ENCODE measurements around the gene RPE.

- TF ChIP-seq SUZ12 (IDR thresholded peaks at IDR 0.05) (no peak), HDGF (IDR thresholded peaks at IDR 0.05; ENCODE audit: borderline replicate concordance) (no peak), L3MBTL2 (conservative IDR thresholded peaks at IDR 0.05) (no peak), ZNF384 (IDR thresholded peaks at IDR 0.05) (no peak), ELF4 (IDR thresholded peaks at IDR 0.05) (no peak), BHLHE40 (IDR thresholded peaks at IDR 0.05; ENCODE audit: borderline replicate concordance) (no peak), FOXM1 (IDR thresholded peaks at IDR 0.05; ENCODE audit: borderline replicate concordance) (no peak), NFRKB (IDR thresholded peaks at IDR 0.05) (no peak)
- TF ChIP-seq, protein P1, sequence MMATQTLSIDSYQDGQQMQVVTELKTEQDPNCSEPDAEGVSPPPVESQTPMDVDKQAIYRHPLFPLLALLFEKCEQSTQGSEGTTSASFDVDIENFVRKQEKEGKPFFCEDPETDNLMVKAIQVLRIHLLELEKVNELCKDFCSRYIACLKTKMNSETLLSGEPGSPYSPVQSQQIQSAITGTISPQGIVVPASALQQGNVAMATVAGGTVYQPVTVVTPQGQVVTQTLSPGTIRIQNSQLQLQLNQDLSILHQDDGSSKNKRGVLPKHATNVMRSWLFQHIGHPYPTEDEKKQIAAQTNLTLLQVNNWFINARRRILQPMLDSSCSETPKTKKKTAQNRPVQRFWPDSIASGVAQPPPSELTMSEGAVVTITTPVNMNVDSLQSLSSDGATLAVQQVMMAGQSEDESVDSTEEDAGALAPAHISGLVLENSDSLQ (IDR thresholded peaks at IDR 0.05): no peak
These were observed 16.6 kb upstream of the RPE start for GRCh38 chr2:209985874-209986273.
